Activated CD8-positive, alpha-beta memory T cell treated with anti-CD3 and anti-CD28 coated beads for 48 hours (primary cell): ENCODE data around the gene PLEKHF1.
A peak's percentile ranks its signal among the peaks of the same experiment; 100 is the strongest.
"Not testable (repeated sequence)": the region's sequence is repeated elsewhere in the genome, so short reads cannot be mapped to it uniquely, and the experiment has no call there.

Experiments used
- DNase-seq, 3 experiments: peaks; one replicate each; pipeline ENCODE4 v3.0.0-alpha.2; 2020; ENCODE audit warnings: low read depth in 2 of 3, low spot score in 2 of 3

PLEKHF1 gene, protein sequence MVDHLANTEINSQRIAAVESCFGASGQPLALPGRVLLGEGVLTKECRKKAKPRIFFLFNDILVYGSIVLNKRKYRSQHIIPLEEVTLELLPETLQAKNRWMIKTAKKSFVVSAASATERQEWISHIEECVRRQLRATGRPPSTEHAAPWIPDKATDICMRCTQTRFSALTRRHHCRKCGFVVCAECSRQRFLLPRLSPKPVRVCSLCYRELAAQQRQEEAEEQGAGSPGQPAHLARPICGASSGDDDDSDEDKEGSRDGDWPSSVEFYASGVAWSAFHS

DNA sequence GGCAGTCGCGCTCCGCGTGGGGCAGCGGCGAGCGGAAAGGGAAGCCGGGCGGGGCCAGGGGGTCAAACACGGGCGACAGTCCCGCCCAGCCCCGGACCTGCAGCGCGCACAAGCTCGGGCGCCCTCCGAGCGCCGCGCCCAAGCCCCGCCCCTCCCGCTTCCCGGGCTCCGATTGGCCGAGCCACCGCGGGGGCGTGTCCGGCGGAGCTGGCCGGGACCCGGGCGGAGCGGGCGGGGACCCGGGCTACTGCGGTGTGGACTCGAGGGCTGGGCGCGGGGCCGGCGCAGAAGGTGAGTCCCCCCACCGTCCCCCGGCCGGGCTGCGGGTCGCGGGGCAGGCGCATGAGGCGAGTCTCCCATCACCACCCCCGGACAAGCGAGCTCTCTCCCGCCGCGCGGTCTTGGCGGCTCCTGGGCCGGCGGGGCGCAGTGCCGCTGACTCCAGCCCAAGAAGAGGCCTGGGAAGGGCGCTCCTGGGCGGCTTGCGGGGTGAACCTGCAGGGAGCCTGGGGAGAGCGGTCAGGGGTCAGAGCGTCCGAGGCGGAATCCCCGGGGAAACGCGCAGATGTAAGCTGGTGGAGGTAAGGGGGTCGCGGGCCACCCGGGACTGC, at the start of gene PLEKHF1:
Gene PLEKHF1, plus strand, starts transcription at position 247 of the 611 bp plus-strand sequence. CDS start 8,379 bp downstream, outside the sequence.
- DNase-seq: peak; percentile 76 to 81 (median 79)

- no peak for DNase-seq
Measured at GRCh38 chr19:29615891-29616425, 49.3 kb upstream of the PLEKHF1 start.

GRCh38 chr19:29616541-29616940, 48.7 kb upstream of the PLEKHF1 start:
- DNase-seq: no peak

- no peak for DNase-seq
Measured at GRCh38 chr19:29617366-29618266, 47.6 kb upstream of the PLEKHF1 start.

GRCh38 chr19:29618434-29618833, 46.8 kb upstream of the PLEKHF1 start:
- DNase-seq: no peak

DNA sequence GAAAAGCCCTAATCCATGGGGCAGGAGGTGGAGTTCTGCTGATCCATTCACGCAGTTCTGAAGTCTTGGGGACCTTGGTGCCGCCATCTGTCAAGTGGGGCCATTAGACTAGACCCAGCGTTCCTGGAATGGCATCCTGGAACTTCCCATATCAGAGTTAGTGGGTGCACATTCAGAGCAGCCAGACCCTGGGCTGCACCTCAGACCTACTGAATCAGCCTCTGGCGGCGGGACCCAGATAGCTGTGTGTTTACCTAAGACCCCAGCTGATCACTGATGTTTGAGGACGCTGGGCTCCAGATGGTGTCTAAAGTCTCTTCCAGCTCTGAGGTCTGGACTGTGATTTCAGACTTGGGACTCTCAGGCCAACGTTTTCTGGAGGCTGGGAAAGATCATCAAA, 46.4 kb upstream of the PLEKHF1 start:
- DNase-seq: no peak

DNA sequence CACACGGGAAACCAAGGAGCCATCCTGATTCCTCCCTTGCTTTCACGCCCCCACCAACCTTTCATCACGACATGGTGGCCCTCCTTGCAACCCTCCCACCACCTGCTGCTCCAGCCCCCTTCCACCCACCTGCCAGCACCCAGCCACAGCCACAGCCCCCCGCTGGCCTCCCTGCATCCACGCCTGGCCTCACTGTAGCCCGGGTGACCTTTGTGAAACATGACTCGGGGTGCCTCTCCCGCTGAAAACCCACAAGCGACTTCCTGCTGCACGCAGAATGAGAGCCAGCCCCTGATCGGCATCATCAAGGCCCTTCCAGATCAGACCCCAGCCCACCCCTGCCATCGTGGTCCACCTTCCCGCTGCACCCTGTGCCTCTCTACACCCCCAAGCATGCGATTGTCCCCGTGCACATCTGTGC, 44.3 kb upstream of the PLEKHF1 start:
- DNase-seq: peak; percentile 39 to 56 (median 53)

- DNase-seq: peak in 1 of 3 experiments; percentile 38
Measured at GRCh38 chr19:29622166-29623070, 42.8 kb upstream of the PLEKHF1 start.

GRCh38 chr19:29623726-29624488, 41.4 kb upstream of the PLEKHF1 start:
- peak; percentile 39 to 62 (median 42) for DNase-seq

GRCh38 chr19:29624489-29625185, 40.6 kb upstream of the PLEKHF1 start:
- no peak for DNase-seq

GRCh38 chr19:29625186-29625651, 40.0 kb upstream of the PLEKHF1 start:
- DNase-seq: no peak

DNA sequence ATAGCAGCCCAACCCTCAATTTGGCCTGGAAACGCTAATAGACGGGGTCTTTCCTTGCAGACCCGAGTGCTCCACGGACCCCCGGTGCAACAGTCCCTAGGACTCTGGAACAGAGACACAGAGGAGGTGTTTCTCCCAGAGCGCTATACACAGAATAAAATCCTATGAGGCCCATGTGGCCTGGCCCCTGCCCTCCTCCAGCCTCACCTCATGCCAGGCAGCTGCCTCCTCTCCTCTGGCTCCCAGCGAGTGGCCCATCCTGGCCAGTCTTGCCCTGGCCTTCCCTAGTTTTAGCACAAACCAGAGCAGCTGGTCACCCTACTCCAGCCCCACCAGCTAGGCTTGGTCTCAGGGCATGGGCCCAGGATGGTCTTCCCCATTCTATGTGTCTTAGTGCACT, 38.9 kb upstream of the PLEKHF1 start:
- DNase-seq: no peak

DNA sequence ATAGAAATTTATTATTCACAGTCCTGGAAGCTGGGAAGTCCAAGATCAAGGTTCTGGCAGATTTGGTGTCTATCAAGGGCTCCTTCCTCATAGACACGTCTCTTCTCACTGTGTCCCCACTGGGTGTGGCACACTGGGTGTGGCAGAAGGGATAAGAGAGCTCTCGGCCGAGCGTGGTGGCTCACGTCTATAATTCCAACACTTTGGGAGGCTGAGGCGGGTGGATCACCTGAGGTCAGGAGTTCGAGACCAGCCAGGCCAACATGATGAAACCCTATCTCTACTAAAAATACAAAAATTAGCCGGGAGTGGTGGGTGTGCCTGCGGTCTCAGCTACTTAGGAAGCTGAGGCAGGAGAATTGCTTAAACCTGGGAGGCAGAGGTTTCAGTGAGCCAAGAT, 38.4 kb upstream of the PLEKHF1 start:
- not testable (repeated sequence) for DNase-seq

- DNase-seq: no peak
Measured at GRCh38 chr19:29628661-29629385, 36.4 kb upstream of the PLEKHF1 start.

GRCh38 chr19:29629836-29630534, 35.3 kb upstream of the PLEKHF1 start:
- no peak for DNase-seq

DNA sequence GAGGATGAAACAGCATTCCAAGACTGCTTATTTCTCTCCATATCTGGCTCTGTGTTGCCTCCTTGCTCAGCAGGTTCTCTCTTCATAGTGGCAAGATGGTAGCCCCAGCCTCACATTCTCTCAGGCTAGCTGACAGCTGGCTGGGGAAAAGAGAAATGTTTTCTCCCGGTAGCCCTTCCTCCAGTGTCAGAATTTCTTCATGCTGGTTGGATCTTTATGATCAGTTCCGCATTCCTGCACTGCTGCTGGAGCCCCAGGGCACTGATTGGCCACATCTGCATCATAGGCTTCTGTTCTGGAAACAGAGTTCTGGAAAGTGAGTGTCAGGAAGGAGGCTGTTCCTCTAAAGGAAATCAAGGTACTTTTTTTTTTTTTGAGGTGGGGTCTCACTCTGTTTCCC, 34.6 kb upstream of the PLEKHF1 start:
- DNase-seq: no peak

- DNase-seq: no peak
Measured at GRCh38 chr19:29631450-29631849, 33.8 kb upstream of the PLEKHF1 start.

DNA sequence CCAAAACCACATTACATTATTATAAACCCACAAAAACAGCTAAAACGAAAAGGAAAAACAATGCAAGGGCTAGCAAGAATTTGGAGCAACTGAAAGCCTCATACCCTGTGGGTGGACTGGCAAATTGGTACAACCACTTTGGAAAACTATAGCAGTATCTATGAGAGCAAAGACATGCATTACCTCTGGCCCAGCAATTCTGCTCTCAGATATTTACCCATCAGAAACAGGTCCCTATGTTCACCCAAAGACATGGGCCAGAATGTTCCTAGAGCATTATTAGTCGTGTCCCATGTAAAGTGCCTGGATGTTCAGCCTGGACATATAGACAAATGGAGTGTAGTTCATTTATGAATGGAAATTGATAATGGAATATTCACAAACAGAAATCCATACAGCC, 31.3 kb upstream of the PLEKHF1 start:
- DNase-seq: no peak
